Ascending aorta (tissue), 2 donors: ENCODE measurements around the gene ERVV-1. TPM values are rescaled to one million over a fixed set of nuclear protein-coding genes. Genes with fewer than 3 reads are reported as not detected.

Source experiments
- DNase-seq, 2 donors: peaks; one replicate each; pipeline ENCODE4 v3.0.0-alpha.2; 2019; ENCODE audit warnings: low spot score in 2 of 2
- H3K27ac ChIP-seq, 2 donors: fragments of 200-600 bp; sonication (generic); one replicate each; pipeline ENCODE4 v1.5.1; 2016 to 2017; ENCODE audit warnings: mild to moderate bottlenecking in 1 of 2
- H3K27me3 ChIP-seq: fragments of 200-600 bp; sonication (generic); one replicate; pipeline ENCODE4 v1.5.1; 2017
- H3K36me3 ChIP-seq, 2 donors: fragments of 200-600 bp; sonication (generic); one replicate each; pipeline ENCODE4 v1.5.1; 2016
- H3K4me1 ChIP-seq, 2 donors: fragments of 200-600 bp; sonication (generic); one replicate each; pipeline ENCODE4 v1.5.1; 2016 to 2017; ENCODE audit warnings: mild to moderate bottlenecking in 1 of 2
- H3K4me3 ChIP-seq, 2 donors: fragments of 200-600 bp; sonication (generic); one replicate each; pipeline ENCODE4 v1.5.1; 2016 to 2017; ENCODE audit warnings: mild to moderate bottlenecking in 1 of 2
- H3K9me3 ChIP-seq, 2 donors: fragments of 200-600 bp; sonication (generic); one replicate each; pipeline ENCODE4 v1.5.1; 2016
- intact Hi-C: fragments of 100-400 bp; cut with DNase I; formaldehyde crosslinking; loops from one replicate; pipeline ENCODE4 v1.15.1; 2023
- total RNA-seq: library from RNA; depleted of rRNA; stranded (reverse); fragments of >200 nt; gene quantifications from one replicate; pipeline ENCODE4 v1.1.0, GENCODE V29; 2016
- TF ChIP-seq, protein P1 (sequence below), 3 experiments: fragments of 200-600 bp in 2 of 3; fragments of 450-650 bp in 1 of 3; sonication (generic) in 2 of 3; IDR thresholded peaks; one replicate each; pipeline ENCODE4 v1.5.1; 2016 to 2019; ENCODE audit warnings: antibody characterized with exemption in 3 of 3, mild to moderate bottlenecking in 1 of 3, moderate library complexity in 1 of 3

Gene ERVV-1
- total RNA-seq, 1 donor from 2014 or later: not detected

DNA sequence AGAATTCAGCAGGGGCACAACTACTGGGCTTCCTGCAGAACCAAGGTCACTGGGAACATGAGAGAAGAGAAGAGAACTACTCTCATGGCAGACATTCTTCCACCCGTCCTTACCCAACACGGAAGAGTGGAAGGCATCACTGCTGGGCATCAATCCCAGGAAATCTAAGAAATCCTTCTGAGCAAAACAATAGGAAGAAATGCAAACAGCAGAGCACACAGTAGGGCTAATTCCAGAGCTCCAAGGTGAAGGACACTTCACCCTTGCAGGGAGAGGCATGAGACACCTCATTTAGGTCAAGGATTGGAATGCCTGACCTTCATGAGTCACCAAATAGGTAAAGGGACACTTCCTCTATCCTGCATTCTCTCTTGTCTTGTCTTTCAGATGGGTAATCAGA is 33.7 kb downstream of the ERVV-1 start:
- Histone ChIP-seq H3K9me3 (peaks cover 7 to 18% of the 10 kb centered on the region in 2 donors), H3K27ac (no peak overlapping the region), H3K36me3 (no peaks in the 10 kb centered on the region), H3K4me3 (no peak overlapping the region), H3K27me3 (no peaks in the 10 kb centered on the region), H3K4me1 (no peaks in the 10 kb centered on the region)
- DNase-seq: no peak
- intact Hi-C loops: no loop called here
- TF ChIP-seq, protein P1, sequence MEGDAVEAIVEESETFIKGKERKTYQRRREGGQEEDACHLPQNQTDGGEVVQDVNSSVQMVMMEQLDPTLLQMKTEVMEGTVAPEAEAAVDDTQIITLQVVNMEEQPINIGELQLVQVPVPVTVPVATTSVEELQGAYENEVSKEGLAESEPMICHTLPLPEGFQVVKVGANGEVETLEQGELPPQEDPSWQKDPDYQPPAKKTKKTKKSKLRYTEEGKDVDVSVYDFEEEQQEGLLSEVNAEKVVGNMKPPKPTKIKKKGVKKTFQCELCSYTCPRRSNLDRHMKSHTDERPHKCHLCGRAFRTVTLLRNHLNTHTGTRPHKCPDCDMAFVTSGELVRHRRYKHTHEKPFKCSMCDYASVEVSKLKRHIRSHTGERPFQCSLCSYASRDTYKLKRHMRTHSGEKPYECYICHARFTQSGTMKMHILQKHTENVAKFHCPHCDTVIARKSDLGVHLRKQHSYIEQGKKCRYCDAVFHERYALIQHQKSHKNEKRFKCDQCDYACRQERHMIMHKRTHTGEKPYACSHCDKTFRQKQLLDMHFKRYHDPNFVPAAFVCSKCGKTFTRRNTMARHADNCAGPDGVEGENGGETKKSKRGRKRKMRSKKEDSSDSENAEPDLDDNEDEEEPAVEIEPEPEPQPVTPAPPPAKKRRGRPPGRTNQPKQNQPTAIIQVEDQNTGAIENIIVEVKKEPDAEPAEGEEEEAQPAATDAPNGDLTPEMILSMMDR (IDR thresholded peaks at IDR 0.05): no peak

GRCh38 chr19:53055117-53055516 is 41.4 kb downstream of the ERVV-1 start:
- TF ChIP-seq, protein P1 (IDR thresholded peaks at IDR 0.05): no peak
- intact Hi-C loops: no loop called here
- no peaks in the 10 kb centered on the region for H3K27me3 ChIP-seq
- DNase-seq: no peak
- no peaks in the 10 kb centered on the region for H3K36me3 ChIP-seq
- no peaks in the 10 kb centered on the region for H3K4me1 ChIP-seq
- H3K4me3 ChIP-seq: no peak overlapping the region
- peaks cover 19 to 71% of the 10 kb centered on the region in 2 donors for H3K9me3 ChIP-seq
- no peak overlapping the region for H3K27ac ChIP-seq

DNA sequence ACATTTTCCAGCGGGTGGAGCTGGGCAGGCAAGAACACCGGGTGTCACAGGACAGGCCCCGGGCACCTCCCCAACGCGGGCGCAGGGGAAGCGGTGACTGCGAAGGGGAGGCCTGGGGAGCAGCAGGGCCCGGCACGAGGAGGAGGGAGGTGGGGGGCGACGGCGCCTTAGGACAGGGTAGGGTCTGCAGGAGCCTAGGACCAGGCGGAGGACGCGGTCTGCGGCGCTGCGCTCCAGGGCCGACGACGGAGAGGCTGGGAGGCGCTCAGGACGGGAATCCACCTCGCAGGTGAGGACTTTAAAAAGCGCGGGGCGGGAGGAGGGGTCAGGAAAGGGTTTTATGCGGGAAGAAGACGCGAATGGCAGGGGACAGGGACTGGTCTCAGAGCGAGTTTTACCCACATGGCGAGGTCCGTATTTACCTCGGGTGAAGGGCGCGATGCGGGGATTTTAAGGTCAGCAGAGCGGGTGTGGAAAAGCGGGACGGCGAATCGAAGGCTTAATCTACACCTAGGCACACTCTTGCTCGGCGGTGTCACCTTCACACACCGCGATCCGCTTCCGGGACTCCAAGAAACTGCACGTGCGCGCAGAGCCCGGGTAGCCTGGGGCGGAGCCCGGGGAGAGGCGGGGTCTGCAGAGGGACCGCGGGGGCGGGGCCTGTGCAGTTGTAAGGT is 44.3 kb downstream of the ERVV-1 start:
- intact Hi-C loops: no loop called here
- TF ChIP-seq, protein P1 (IDR thresholded peaks at IDR 0.05): no peak

More for the DNA sequence above, 44.3 kb downstream of the ERVV-1 start:
- Histone ChIP-seq H3K27me3 (no peaks in the 10 kb centered on the region), H3K4me1 (no peaks in the 10 kb centered on the region), H3K9me3 (peaks cover 43 to 85% of the 10 kb centered on the region in 2 donors), H3K36me3 (peaks cover 0 to 2% of the 10 kb centered on the region in 2 donors), H3K27ac (no peak overlapping the region), H3K4me3 (no peak overlapping the region)
- no peak for DNase-seq

Other genes with a start within 250 kb of the ERVV-1 start
- 4.8 TPM for gene ZNF600, start 227.1 kb upstream of the ERVV-1 start, total RNA-seq
- gene ZNF28, start 192.3 kb upstream of the ERVV-1 start, total RNA-seq: 78.0 TPM
- 5.2 TPM for gene ZNF468, start 156.3 kb upstream of the ERVV-1 start, total RNA-seq
- not detected for gene ZNF320, start 116.3 kb upstream of the ERVV-1 start, total RNA-seq
- gene ZNF888, start 90.5 kb upstream of the ERVV-1 start, total RNA-seq: 0.43 TPM
- 7.1 TPM for gene ZNF816, start 51.0 kb upstream of the ERVV-1 start, total RNA-seq
- not detected for gene ERVV-2, start 30.8 kb downstream of the ERVV-1 start, total RNA-seq
- gene ZNF160, start 89.5 kb downstream of the ERVV-1 start, total RNA-seq: 124 TPM
- gene ZNF415, start 119.0 kb downstream of the ERVV-1 start, total RNA-seq: 1.3 TPM
- 18.7 TPM for gene ZNF347, start 145.1 kb downstream of the ERVV-1 start, total RNA-seq
- not detected for gene ZNF665, start 179.4 kb downstream of the ERVV-1 start, total RNA-seq
- 3.7 TPM for gene ZNF677, start 241.0 kb downstream of the ERVV-1 start, total RNA-seq
- gene VN1R2, start 244.4 kb downstream of the ERVV-1 start, total RNA-seq: not detected